Rectal smooth muscle tissue (tissue), 1 donor: ENCODE data around the gene TBX15.

Experiments
- H3K27ac ChIP-seq: one replicate; pipeline ENCODE4 v1.7.0; 2013; ENCODE audit warnings: low read depth, low read length, inconsistent platforms
- H3K27me3 ChIP-seq: one replicate; pipeline ENCODE4 v1.7.0; 2013; ENCODE audit warnings: low read length; ENCODE audit not compliant: control insufficient read depth, insufficient read depth
- H3K36me3 ChIP-seq: one replicate; pipeline ENCODE4 v1.7.0; 2013; ENCODE audit warnings: low read length; ENCODE audit not compliant: control insufficient read depth, insufficient read depth
- H3K4me1 ChIP-seq: one replicate; pipeline ENCODE4 v1.7.0; 2013; ENCODE audit warnings: low read length; ENCODE audit not compliant: control insufficient read depth, insufficient read depth
- H3K4me3 ChIP-seq: one replicate; pipeline ENCODE4 v1.7.0; 2013; ENCODE audit warnings: low read length
- H3K9ac ChIP-seq: one replicate; pipeline ENCODE4 v1.7.0; 2013; ENCODE audit warnings: low read length

TBX15 gene

DNA sequence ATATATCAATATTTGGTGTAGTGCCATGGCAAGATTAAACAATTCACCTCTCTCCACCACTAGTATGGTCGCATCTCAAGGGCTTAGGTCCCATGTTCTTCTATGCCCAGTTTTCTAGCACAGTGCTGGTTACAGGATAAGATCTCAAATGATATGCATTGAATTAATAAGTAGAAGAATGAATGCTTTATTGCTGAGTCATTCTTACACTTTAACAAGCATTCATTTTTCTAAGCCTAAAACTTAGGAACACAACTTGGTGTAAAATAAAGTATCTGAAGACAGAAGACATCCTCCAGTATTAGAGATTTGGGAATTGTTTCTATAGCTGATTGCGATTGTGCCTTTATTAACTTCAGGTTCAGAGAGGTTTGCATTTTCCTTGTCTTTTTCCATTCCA lies 85.8 kb downstream of the TBX15 start:
- H3K27ac ChIP-seq: no peak overlapping the region

DNA sequence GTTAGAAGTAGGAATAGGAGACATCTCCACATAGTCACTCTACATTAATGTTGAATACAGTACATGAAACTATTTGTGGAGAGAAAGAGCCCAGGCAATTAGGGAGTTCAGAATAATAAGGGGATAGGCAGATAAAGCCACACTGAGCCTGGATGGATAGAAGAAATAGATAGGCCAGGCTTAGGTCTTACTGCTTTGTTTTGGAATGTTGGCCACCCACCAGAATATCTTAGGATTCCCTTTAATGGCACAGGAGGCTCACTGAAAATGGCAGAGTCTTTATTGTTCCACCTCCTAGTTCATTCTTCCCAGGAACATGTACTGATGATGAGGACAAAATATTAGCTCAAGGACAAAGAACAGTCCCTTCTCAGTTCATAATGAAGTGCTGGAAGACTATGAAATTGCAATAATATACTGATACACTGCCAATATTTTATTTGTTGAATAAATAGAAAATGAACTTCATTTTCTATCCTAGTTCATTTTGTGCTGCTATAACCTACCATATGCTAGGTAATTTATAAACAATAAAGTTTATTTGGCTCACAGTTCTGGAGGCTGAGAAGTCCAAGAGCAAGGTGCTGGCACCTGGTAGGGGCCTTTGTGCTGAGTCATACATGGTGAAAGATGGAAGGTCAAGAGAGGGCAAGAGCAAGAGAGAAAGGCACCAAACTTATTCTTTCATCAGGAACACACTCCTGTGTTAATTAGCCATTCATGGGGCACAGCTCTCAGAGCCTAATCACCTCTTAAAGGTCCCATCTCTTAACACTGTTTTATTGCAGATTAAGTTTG lies 87.3 kb downstream of the TBX15 start:
- no peak overlapping the region for H3K9ac ChIP-seq
- H3K4me3 ChIP-seq: no peak overlapping the region
- no peaks in the 10 kb centered on the region for H3K27me3 ChIP-seq
- no peaks in the 10 kb centered on the region for H3K4me1 ChIP-seq
- H3K27ac ChIP-seq: no peak overlapping the region
- H3K36me3 ChIP-seq: no peaks in the 10 kb centered on the region

More for the DNA sequence above, 85.8 kb downstream of the TBX15 start:
- Histone ChIP-seq H3K4me3 (no peak overlapping the region), H3K36me3 (no peaks in the 10 kb centered on the region), H3K27me3 (peaks cover 3% of the 10 kb centered on the region), H3K9ac (no peak overlapping the region), H3K4me1 (no peaks in the 10 kb centered on the region)

DNA sequence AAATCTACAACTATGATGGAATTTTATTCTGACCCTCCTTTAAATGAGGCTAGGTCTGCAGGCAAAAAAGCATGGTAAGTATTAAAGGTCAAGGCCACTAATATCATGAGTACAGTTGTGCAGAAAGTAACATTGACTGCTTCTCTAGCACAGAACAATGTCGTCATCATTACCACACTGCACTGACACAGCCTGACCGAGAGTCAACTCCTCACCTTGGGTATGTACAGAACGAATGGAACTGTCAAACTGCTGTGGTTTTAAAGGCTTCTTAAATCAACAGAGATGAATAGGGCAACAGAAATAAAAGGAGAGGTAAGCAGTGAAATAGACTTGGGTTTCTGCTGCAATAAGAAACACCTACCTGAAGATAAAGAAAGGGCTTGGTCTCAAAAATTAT lies 88.8 kb downstream of the TBX15 start:
- no peaks in the 10 kb centered on the region for H3K27me3 ChIP-seq
- H3K4me3 ChIP-seq: no peak overlapping the region
- H3K9ac ChIP-seq: no peak overlapping the region
- H3K27ac ChIP-seq: no peak overlapping the region
- no peaks in the 10 kb centered on the region for H3K4me1 ChIP-seq
- no peaks in the 10 kb centered on the region for H3K36me3 ChIP-seq

DNA sequence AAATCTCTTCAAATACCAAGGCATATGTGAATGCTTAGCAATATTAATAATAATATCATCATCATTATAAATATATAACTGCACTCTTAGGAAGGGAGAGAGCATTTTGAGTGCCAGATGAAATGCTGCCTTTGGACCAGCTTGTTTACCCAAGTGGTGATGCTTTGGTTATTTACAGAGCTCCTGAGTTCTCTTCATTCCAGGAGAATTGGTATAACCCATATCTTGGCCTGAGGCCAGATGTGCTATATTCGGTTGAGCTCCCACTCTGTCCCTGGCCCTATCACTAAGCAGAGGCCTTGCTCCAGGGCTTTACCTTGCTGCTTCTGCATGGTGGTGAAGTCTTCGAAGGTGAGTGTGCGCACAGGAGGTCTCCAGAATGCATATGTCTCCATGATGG lies 89.4 kb downstream of the TBX15 start:
- no peak overlapping the region for H3K4me3 ChIP-seq
- H3K36me3 ChIP-seq: no peaks in the 10 kb centered on the region
- no peak overlapping the region for H3K9ac ChIP-seq
- H3K27ac ChIP-seq: no peak overlapping the region
- no peaks in the 10 kb centered on the region for H3K27me3 ChIP-seq
- H3K4me1 ChIP-seq: no peaks in the 10 kb centered on the region

DNA sequence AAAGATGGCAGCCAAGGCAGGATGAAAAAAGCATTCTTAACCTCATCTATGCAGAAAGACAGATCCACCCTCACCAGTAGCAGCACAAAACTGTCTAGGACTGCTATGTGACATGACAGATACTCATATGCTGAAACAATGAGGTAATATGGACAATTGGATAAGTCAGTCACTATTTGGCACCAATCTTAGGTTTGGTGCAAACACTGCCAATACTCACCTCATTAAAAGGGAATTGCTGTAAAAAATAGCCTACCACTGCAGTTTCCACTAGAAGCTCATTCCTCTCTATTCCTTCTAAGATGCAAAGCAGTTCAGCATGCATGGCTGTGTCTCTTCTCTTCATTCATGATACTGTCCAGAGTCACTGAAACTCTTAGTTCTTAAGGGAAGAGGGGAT lies 91.7 kb downstream of the TBX15 start:
- no peak overlapping the region for H3K9ac ChIP-seq
- H3K27me3 ChIP-seq: no peaks in the 10 kb centered on the region
- H3K4me1 ChIP-seq: no peaks in the 10 kb centered on the region
- no peak overlapping the region for H3K4me3 ChIP-seq
- H3K27ac ChIP-seq: no peak overlapping the region
- H3K36me3 ChIP-seq: no peaks in the 10 kb centered on the region

DNA sequence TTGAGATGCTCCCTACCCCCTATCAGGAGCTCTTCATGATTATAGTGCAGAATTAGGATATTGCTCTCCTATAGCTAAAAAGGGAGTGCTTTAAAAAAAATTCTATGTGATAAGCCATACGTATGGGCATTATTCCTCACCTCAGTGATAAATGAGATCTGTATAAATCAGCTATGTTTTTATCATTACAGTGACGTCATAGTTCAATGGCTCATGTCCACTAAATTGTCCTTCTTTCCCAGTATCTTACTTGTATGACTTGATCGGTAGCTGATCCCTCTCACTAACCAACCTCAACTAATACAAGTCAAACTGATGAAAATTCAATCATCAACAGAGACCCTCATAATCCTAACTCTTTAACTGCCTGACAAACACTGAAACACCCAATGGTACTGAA lies 93.3 kb downstream of the TBX15 start:
- no peaks in the 10 kb centered on the region for H3K27me3 ChIP-seq
- H3K4me1 ChIP-seq: no peaks in the 10 kb centered on the region
- no peak overlapping the region for H3K4me3 ChIP-seq
- H3K9ac ChIP-seq: no peak overlapping the region
- H3K36me3 ChIP-seq: no peaks in the 10 kb centered on the region
- H3K27ac ChIP-seq: no peak overlapping the region

DNA sequence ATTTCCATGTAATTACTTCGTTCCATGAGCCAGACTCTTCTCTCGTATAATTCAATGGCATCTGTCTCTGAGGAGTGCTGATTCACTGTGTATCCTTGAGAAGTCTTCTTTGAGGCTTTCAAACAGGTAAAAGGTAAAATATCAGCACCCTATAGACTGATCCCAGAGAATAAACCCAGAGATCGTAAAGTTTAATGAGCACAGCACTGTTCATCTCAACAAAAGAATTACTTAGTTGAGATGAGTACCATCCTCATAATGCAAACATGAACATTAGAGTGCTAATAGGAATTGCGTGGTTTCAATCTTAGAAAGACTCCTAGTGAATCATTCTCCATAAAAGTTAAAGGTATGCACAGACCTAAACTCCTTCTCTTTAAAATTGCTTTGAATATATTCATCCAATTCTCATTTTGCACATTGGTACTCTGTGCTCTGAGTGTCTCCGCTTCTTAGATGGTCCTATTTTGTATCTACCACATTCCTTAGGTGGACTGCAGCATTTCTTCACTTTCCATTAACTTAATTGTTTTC lies 97.2 kb downstream of the TBX15 start:
- H3K36me3 ChIP-seq: no peaks in the 10 kb centered on the region
- H3K27me3 ChIP-seq: no peaks in the 10 kb centered on the region
- no peak overlapping the region for H3K27ac ChIP-seq

DNA sequence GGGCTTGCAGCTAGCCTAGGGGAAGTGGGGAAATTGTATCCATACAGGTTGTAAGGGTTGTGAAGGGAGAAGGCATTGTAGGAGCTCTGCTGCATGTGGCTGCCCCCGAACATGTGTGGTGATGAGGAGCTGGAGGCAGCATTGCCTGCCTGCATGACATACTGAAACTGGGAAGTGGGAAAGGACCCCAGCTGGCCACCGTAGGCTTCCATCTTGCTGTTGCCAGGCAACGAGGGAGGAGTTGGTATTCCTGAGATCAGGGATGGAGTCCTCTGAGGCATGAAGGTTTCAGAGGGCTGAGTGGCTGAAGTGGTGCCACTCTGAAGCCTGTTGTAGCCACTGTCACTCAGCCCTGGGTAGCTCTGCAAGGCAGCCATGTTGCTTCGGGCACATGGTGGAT lies 103.2 kb downstream of the TBX15 start:
- Histone ChIP-seq H3K27ac (no peak overlapping the region), H3K9ac (no peak overlapping the region), H3K36me3 (no peaks in the 10 kb centered on the region), H3K4me3 (no peak overlapping the region), H3K4me1 (no peaks in the 10 kb centered on the region), H3K27me3 (no peaks in the 10 kb centered on the region)

More for the DNA sequence above, 97.2 kb downstream of the TBX15 start:
- Histone ChIP-seq H3K4me1 (no peaks in the 10 kb centered on the region), H3K9ac (no peak overlapping the region), H3K4me3 (no peak overlapping the region)

DNA sequence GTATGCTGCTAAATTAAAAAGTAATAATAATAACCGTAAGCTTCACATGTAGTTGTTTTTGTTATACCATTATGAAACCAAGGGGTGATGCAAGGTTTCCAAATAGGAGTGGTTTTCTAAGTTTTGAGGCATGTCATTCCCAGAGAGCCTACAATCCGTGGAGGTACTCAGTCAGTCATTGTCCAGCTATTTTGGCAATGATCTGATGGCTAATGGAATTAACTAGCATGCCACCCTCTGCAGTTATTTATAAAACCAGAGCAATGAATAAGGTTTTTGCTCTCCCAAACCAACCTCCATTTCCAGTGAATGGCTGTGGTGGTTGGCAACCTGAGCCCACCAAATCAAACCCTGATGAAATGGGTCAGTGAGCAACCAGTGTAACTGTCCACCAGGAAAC lies 106.4 kb downstream of the TBX15 start:
- no peak overlapping the region for H3K4me3 ChIP-seq
- H3K27ac ChIP-seq: no peak overlapping the region
- H3K27me3 ChIP-seq: no peaks in the 10 kb centered on the region
- H3K36me3 ChIP-seq: no peaks in the 10 kb centered on the region
- no peaks in the 10 kb centered on the region for H3K4me1 ChIP-seq
- H3K9ac ChIP-seq: no peak overlapping the region

DNA sequence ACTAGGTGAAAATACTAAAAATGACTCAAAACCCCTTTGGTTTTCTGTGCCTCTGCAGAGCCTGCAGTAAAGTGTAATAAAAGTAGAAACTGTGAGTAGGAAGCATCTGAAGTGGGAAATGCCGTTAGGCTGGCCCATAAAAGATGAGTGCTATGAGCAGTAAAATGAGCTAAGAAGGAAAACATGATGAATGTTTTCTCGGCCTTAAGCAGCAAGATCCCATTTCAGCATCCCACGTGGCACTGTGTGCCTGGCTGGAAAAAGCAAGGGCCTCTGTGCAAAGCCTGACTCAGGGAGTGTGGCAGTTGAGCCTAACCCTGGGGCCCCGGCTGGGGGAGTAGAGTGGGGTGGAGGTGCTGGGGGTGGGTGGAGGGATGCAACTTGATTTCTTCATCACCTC lies 109.5 kb downstream of the TBX15 start:
- H3K27me3 ChIP-seq: no peaks in the 10 kb centered on the region
- no peak overlapping the region for H3K9ac ChIP-seq
- no peak overlapping the region for H3K4me3 ChIP-seq
- no peaks in the 10 kb centered on the region for H3K4me1 ChIP-seq
- no peaks in the 10 kb centered on the region for H3K36me3 ChIP-seq
- H3K27ac ChIP-seq: no peak overlapping the region

DNA sequence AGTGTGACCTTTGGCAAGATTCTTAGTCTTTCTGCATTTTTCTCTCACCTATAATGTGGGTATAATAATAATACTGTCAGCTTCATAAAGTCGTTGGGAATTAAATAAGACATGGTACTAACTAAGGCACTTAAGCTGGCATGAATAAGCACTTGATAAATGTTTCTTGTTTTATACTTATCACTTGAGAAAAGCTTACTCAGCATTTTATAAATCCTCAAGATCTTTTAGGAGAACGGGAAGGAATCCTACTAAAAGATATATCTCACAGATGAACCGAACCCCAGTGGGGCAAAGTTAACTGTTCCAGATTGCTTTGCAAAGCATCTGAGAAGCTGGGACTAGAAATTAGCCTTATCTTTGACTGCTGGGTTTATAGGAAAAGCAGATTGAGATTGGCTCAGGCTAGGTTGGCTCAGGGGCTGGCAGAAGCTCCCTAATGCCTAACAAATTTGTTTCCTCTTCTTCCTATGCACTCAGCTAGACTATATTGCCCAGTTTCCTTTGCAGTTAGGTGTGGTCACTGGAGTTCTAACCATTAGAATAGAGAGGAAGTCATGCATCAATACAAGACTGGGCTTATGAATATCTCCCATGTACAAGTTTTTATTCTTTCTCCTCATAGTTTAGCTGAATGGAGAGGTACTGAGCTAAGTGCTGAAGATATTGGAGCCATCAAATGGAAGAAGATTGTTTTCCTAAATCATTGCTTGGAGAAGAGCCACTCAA lies 110.3 kb downstream of the TBX15 start:
- Histone ChIP-seq H3K9ac (no peak overlapping the region), H3K4me1 (no peaks in the 10 kb centered on the region), H3K36me3 (no peaks in the 10 kb centered on the region), H3K4me3 (no peak overlapping the region), H3K27me3 (no peaks in the 10 kb centered on the region), H3K27ac (no peak overlapping the region)

DNA sequence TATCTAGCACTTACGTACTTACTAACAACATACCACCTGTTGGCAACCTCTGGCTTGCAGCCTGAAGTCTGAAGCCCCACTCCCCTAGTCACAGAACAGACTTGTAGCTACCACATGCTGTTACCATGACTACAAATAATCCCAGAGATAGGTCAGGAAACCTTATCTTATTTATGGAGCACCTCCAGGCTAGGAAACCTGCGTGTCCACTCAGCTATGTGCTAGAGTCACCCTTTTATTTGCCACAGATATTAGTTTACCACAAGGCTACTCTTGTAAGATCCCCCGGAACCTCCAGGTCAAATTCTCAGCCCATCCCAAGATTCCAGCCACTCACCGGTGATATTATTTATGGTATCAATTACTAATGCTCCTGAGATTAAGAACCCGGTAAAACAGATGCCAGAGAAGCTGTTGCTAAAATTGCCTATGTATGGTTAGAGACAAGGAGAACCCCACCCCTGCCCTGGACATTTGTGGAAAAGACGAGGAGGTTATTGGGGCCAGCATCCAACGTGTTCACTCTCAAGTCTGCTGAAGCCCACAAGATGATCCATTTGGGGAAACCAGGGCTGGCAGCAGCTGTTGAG lies 116.5 kb downstream of the TBX15 start:
- Histone ChIP-seq H3K36me3 (no peaks in the 10 kb centered on the region), H3K27me3 (no peaks in the 10 kb centered on the region), H3K9ac (no peak overlapping the region), H3K4me3 (no peak overlapping the region), H3K27ac (no peak overlapping the region), H3K4me1 (no peaks in the 10 kb centered on the region)
